ENCODE measurements around the gene PPM1N.
A peak's percentile ranks its signal among the peaks of the same experiment; 100 is the strongest.
"Not testable (repeated sequence)": the region's sequence is repeated elsewhere in the genome, so short reads cannot be mapped to it uniquely, and the experiment has no call there.

PPM1N gene

GRCh38 chr19:45510352-45510751, 12.1 kb downstream of the PPM1N start:
- not testable (repeated sequence) for DNase-seq

DNA sequence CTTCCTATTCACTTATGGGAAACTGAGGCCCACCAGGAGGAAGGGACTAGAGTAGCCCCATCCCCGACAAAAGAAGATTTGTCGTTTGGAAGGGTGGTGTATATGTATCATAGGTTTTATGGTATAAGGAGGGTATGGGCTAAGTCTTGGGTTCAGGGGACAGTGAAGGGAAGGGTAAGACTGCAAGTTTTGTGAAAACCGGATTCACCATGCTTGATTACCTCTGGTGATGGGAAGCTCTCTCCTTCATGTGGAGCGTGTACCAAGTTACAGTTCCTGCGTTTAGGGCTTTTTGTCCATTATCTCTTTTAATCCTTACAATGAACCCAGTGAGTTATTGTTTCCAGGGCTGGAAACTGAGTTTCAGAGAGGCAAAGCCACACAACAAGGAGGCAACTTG, 12.8 kb downstream of the PPM1N start:
- no peak for DNase-seq

GRCh38 chr19:45512881-45513483, 14.7 kb downstream of the PPM1N start:
- no peak for DNase-seq

GRCh38 chr19:45514376-45515051, 16.3 kb downstream of the PPM1N start:
- DNase-seq: no peak

- no peak for DNase-seq
Measured at GRCh38 chr19:45515081-45515624, 16.9 kb downstream of the PPM1N start.

DNA sequence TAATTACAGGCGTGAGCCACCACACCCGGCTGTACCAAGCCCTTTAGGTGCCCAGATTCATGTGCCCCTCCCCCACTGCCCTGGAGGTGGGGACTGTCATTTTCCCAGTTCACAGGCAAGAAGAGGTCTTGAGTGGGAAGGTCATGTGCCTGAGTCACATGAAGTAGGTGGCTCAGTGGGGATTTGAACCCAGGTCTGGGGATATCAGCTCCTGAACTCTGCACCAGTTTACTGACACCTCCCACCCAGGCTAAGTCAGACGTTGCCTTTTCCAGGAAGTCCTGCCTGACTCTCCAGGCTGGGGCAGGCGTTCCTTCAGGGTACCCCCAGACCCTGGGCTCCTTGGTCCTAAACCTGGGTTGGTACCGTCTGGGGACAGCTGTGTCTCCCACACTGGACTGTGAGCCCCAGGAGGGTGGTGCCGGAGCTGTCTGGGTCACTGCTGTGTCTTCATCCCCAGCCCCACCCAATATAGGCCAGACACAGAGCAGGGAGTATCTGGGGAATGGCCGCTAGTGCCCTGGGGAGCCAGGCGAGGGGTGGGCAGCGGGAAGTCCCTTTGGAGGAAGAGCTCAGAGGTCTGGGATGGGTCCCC, 17.7 kb downstream of the PPM1N start:
- DNase-seq: no peak

DNA sequence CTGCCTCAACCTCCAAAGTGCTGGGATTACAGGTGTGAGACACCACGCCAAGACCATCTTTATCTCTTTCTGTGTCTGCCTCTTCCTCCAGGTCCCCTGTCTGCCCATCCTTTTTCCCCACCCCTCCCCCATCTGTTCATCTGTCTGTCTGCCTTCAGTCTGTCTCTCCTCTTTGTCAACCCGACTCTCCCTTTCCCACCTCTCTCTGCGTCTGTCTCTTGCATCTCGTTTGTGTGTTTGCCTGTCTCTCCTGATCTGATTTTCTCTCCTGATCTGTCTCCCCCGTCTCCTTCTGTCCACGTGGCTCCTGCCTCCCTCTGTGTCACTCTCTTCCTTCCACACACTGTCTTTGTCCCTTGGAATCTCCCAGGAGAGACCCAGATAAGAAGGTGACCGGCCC, 19.0 kb downstream of the PPM1N start:
- no peak for DNase-seq

GRCh38 chr19:45517641-45518468, 19.6 kb downstream of the PPM1N start:
- no peak for DNase-seq

GRCh38 chr19:45518469-45518826, 20.2 kb downstream of the PPM1N start:
- no peak for DNase-seq

GRCh38 chr19:45522010-45522941, 24.0 kb downstream of the PPM1N start:
- DNase-seq: no peak

- DNase-seq: peak; percentile 75
Measured at GRCh38 chr19:45523642-45524256, 25.5 kb downstream of the PPM1N start.

DNA sequence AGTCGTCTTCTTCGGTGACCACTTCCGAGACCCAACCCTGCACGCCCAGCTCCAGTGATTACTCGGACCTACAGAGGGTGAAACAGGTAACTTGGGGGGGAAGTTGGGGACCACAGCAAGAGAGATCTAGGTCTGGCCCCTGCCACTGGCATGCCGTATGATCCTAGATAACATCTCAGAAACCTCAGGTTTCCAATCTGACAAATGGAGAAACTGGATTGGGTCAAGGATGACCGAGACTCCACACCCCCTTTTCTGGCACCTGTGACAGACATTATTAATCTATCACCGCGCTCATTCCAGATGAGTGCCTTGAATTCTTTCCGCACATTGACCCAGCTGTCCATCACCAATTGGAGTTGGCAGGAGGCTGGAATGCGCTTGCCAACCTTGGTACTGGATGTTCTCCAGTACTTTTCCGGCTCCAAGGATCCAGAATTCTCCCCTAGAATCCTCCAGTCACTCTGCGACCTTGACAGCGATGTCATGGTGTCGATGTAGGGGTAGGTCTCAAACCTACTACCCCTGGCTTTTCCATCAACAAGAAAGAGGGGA, 26.4 kb downstream of the PPM1N start:
- no peak for DNase-seq

GRCh38 chr19:45526143-45526542, 27.9 kb downstream of the PPM1N start:
- no peak for DNase-seq

- DNase-seq: no peak
Measured at GRCh38 chr19:45526971-45527370, 28.7 kb downstream of the PPM1N start.

- no peak for DNase-seq
Measured at GRCh38 chr19:45527731-45528130, 29.5 kb downstream of the PPM1N start.

DNA sequence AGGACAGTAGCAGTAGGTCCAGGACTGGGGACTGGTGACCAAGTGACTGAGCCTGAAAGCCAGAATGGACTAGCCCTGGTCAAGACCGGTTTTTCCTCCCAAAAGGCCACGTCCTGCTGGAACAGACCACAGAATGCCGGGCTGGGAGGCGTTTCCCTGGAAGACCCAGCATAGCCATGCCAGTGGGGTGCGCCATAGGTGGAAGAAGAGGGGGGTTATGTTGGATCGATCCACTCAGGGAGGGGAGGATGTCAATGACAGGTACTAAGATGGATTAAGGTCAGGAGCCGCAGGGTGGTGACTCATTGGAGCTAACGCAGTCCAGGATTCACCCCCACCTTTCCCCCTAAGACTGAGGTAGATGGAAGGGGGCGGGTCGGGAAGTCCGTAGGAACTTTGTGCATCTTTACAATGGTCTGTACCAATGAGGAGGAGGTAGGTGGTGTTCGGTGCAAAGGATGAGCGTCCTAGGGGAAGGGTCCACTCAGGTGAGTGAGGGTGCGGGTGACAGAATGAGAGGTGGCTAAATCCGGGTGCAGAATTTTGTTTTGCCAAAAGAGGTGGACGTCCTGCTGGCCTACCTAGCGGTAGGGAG, 30.0 kb downstream of the PPM1N start:
- DNase-seq: no peak

DNA sequence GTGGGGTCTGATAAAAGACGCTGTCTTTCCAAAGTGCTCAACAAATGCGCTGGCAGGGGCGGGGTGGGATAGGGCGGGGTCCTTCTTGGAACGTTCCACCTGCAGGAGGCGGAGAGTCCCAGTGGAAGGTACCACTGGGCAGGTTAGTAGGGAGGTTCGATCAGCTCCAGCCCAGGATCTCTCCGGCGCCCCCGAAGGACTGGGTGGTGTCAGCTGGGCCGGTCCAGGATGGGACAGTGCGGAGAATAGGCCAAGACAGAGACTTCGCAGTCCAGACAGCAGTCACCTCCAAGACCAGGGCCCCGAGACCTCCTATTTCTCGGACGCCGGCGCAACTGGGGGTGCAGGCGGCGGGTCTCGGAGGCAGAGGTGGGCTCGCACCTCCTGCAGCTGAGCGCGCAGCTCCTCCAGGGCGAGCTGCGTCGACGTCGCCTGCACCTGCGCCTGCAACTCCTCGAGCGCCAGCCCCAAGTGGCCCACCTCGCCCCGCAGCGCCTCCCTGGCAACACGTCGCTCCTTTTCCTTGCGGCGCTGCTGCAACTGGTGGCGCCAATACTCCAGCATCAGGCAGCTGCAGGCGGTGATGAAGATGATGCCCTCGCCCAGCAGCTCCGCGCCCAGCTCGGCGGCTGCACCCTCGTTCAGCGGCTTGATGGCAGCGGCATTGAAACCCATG, 30.6 kb downstream of the PPM1N start:
- peak; percentile 33 for DNase-seq

- DNase-seq: no peak
Measured at GRCh38 chr19:45529420-45529785, 31.2 kb downstream of the PPM1N start.

DNA sequence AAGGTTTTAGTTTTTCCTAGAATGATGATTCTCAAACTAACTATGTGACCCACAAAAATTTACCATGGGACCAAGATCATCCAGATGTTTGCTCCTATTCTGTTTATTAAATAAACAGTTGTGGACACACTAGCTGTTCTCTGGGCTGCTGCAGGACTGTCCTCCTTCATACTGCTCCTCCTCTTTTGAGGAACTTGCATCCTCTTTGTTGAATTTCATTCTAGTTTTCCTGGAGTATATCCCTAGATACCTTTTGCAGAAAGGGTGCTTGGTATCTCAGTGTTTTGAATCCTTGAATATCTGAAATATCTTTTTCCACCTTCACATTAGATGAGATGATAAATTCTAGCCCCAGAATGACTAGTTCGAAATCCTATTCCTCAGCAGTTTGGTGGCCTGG, 33.1 kb downstream of the PPM1N start:
- no peak for DNase-seq

DNA sequence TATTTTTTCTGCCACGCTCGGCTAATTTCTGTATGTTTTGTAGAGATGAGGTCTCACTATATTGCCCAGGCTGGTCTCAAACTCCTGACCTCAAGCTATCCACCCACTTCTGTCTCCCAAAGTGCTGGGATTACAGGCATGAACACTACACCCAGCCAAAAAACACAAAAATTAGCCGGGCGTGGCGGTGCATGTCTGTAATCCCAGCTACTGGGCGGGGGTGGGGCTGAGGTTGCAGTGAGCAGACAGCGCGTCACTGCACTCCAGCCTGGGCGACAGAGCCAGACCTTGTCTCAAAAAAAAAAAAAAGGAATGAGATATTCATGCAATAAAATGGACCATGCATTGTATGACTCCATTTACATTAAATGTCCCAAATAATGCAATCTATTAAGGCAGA, 41.2 kb downstream of the PPM1N start:
- no peak for DNase-seq
